ENCODE data around the gene PHTF1.

PHTF1 gene

GRCh38 chr1:113759333-113760101 is at the start of gene PHTF1:
PHTF1 (minus strand) TSS chr1:113759486; CDS start chr1:113758703, 783 bp downstream.
- peak; percentile 24 for DNase-seq (ENCODE audit: low read depth)

GRCh38 chr1:113808450-113809195 is 49.3 kb upstream of the PHTF1 start:
- DNase-seq (ENCODE audit: low read depth), result no peak

- no peak for DNase-seq (ENCODE audit: low read depth)
Measured at GRCh38 chr1:113805639-113806038, 46.4 kb upstream of the PHTF1 start.

GRCh38 chr1:113805256-113805531 is 45.9 kb upstream of the PHTF1 start:
- no peak for DNase-seq (ENCODE audit: low read depth)

- no peak for DNase-seq (ENCODE audit: low read depth)
Measured at GRCh38 chr1:113804421-113805255, 45.4 kb upstream of the PHTF1 start.

GRCh38 chr1:113802367-113803007 is 43.2 kb upstream of the PHTF1 start:
- DNase-seq (ENCODE audit: low read depth), result no peak

- no peak for DNase-seq (ENCODE audit: low read depth)
Measured at GRCh38 chr1:113800487-113800886, 41.2 kb upstream of the PHTF1 start.

GRCh38 chr1:113797472-113797871 is 38.2 kb upstream of the PHTF1 start:
- DNase-seq (ENCODE audit: low read depth), result no peak

GRCh38 chr1:113793878-113794834 is 34.9 kb upstream of the PHTF1 start:
- no peak for DNase-seq (ENCODE audit: low read depth)

GRCh38 chr1:113792986-113793385 is 33.7 kb upstream of the PHTF1 start:
- DNase-seq (ENCODE audit: low read depth), result no peak

- DNase-seq (ENCODE audit: low read depth), result no peak
Measured at GRCh38 chr1:113792471-113792870, 33.2 kb upstream of the PHTF1 start.

GRCh38 chr1:113788802-113789201 is 29.5 kb upstream of the PHTF1 start:
- DNase-seq (ENCODE audit: low read depth), result no peak

GRCh38 chr1:113787663-113788062 is 28.4 kb upstream of the PHTF1 start:
- no peak for DNase-seq (ENCODE audit: low read depth)

GRCh38 chr1:113786069-113786468 is 26.8 kb upstream of the PHTF1 start:
- DNase-seq (ENCODE audit: low read depth), result no peak

GRCh38 chr1:113784104-113784779 is 25.0 kb upstream of the PHTF1 start:
- no peak for DNase-seq (ENCODE audit: low read depth)

- DNase-seq (ENCODE audit: low read depth), result no peak
Measured at GRCh38 chr1:113783254-113784103, 24.2 kb upstream of the PHTF1 start.

- DNase-seq (ENCODE audit: low read depth), result no peak
Measured at GRCh38 chr1:113782406-113782805, 23.1 kb upstream of the PHTF1 start.

- DNase-seq (ENCODE audit: low read depth), result no peak
Measured at GRCh38 chr1:113780374-113781146, 21.3 kb upstream of the PHTF1 start.

GRCh38 chr1:113779542-113779941 is 20.3 kb upstream of the PHTF1 start:
- no peak for DNase-seq (ENCODE audit: low read depth)
